SK-N-SH (cell line): ENCODE data around the gene CHI3L2. TPM values are rescaled to one million over a fixed set of nuclear protein-coding genes. Genes with fewer than 3 reads are reported as not detected.

Experiments
- CTCF ChIA-PET: fragments of 300-600, 350-600 bp; formaldehyde crosslinking; extraction: SDS; loops from one replicate; lab custom pipeline; 2021; lab: Yijun Ruan, JAX
- POLR2A ChIA-PET: fragments of 350-600 bp; sonication (Branson Sonifier 250); formaldehyde crosslinking; extraction: SDS; loops from one replicate; lab custom pipeline; 2020; ENCODE audit warnings: antibody characterized with exemption, inconsistent platforms; lab: Yijun Ruan, JAX
- DNase-seq: peaks from one replicate; pipeline ENCODE4 v3.0.0; 2012
- H2AFZ ChIP-seq: fragments of 200-600 bp; sonication (generic); 2 replicates; pipeline ENCODE4 v1.8.1; 2016; ENCODE audit warnings: antibody characterized with exemption, mild to moderate bottlenecking, low read depth
- H3F3A ChIP-seq: fragments of 200-600 bp; sonication (generic); replicated peaks from 2 replicates; pipeline ENCODE3; 2016; ENCODE audit warnings: antibody characterized with exemption, mild to moderate bottlenecking; ENCODE audit not compliant: insufficient read depth
- H3K27ac ChIP-seq, 2 experiments: fragments of 200-500 bp in 1 of 2; fragments of 200-600 bp in 1 of 2; sonication (Bioruptor generic) in 1 of 2; sonication (generic), shearing (Covaris generic) in 1 of 2; 2 replicates each; pipeline versions ENCODE4 v1.5.1 to v1.6.1; 2014 to 2016; ENCODE audit warnings: low read depth in 2 of 2, inconsistent platforms in 1 of 2, low read length in 1 of 2, mild to moderate bottlenecking in 1 of 2, mixed read lengths in 1 of 2
- H3K27me3 ChIP-seq: fragments of 200-600 bp; sonication (generic), shearing (Covaris generic); 2 replicates; pipeline ENCODE4 v1.6.1; 2016; ENCODE audit warnings: mixed run types; ENCODE audit not compliant: insufficient read depth
- H3K36me3 ChIP-seq, 2 experiments: fragments of 200-500 bp in 1 of 2; fragments of 200-600 bp in 1 of 2; sonication (Bioruptor generic) in 1 of 2; sonication (generic) in 1 of 2; replicated peaks in 1 of 2; 2 replicates each; pipeline versions ENCODE3 to v1.5.1; 2014 to 2016; ENCODE audit warnings: low read length in 1 of 2, mild to moderate bottlenecking in 1 of 2; ENCODE audit not compliant: insufficient read depth in 2 of 2, control insufficient read depth in 1 of 2
- H3K4me1 ChIP-seq, 2 experiments: fragments of 200-500 bp in 1 of 2; fragments of 200-600 bp in 1 of 2; sonication (Bioruptor generic) in 1 of 2; sonication (generic), shearing (Covaris generic) in 1 of 2; 2 replicates each; pipeline versions ENCODE4 v1.5.1 to v1.6.1; 2014 to 2016; ENCODE audit warnings: low read depth in 1 of 2, low read length in 1 of 2, mixed run types in 1 of 2; ENCODE audit not compliant: insufficient read depth in 2 of 2, control insufficient read depth in 1 of 2
- H3K4me2 ChIP-seq: fragments of 200-600 bp; sonication (generic), shearing (Covaris generic); 2 replicates; pipeline ENCODE4 v1.6.1; 2017; ENCODE audit warnings: mixed run types
- H3K4me3 ChIP-seq, 2 experiments: fragments of 200-500 bp in 1 of 2; fragments of 200-600 bp in 1 of 2; sonication (Bioruptor generic) in 1 of 2; sonication (generic), shearing (Covaris generic) in 1 of 2; 2 replicates each; pipeline versions ENCODE4 v1.5.1 to v1.8.1; 2014 to 2016; ENCODE audit warnings: low read depth in 2 of 2, inconsistent platforms in 1 of 2, low read length in 1 of 2, mild to moderate bottlenecking in 1 of 2, mixed read lengths in 1 of 2, moderate library complexity in 1 of 2
- H3K79me2 ChIP-seq: fragments of 200-600 bp; sonication (generic); 2 replicates; pipeline ENCODE4 v1.8.1; 2017; ENCODE audit warnings: mild to moderate bottlenecking; ENCODE audit not compliant: insufficient read depth
- H3K9ac ChIP-seq: fragments of 200-600 bp; sonication (generic); 2 replicates; pipeline ENCODE4 v1.6.1; 2017; ENCODE audit warnings: mixed run types
- H3K9me2 ChIP-seq: fragments of 200-600 bp; sonication (generic); 2 replicates; pipeline ENCODE4 v1.6.1; 2017; ENCODE audit warnings: mixed run types
- H3K9me3 ChIP-seq: fragments of 200-600 bp; sonication (generic); 2 replicates; pipeline ENCODE4 v1.6.1; 2017; ENCODE audit warnings: mixed run types, mild to moderate bottlenecking, moderate library complexity
- H4K20me1 ChIP-seq: fragments of 200-600 bp; sonication (generic); 2 replicates; pipeline ENCODE4 v1.6.1; 2017; ENCODE audit warnings: mild to moderate bottlenecking, mixed run types; ENCODE audit not compliant: insufficient read depth
- CHD2 ChIP-seq: fragments of 150-350 bp; IDR thresholded peaks from 2 replicates; pipeline ENCODE4 v1.6.1; 2018; ENCODE audit warnings: low read length; ENCODE audit not compliant: partially characterized antibody
- ELF1 ChIP-seq: IDR thresholded peaks from 2 replicates; pipeline ENCODE4 v1.4.0; 2012
- EZH2phosphoT487 ChIP-seq: fragments of 200-600 bp; sonication (generic); IDR thresholded peaks from 2 replicates; pipeline ENCODE4 v1.6.1; 2017; ENCODE audit warnings: low read depth, mixed run types, mild to moderate bottlenecking, antibody characterized with exemption, moderate library complexity, borderline replicate concordance
- FOSL2 ChIP-seq: IDR thresholded peaks from 2 replicates; pipeline ENCODE4 v1.4.0; 2012; ENCODE audit warnings: low read depth, mild to moderate bottlenecking, moderate library complexity, borderline replicate concordance
- FOXJ3 ChIP-seq: sonication (generic); formaldehyde crosslinking; IDR thresholded peaks from 2 replicates; pipeline ENCODE4 v1.5.1; 2020; ENCODE audit warnings: mild to moderate bottlenecking, missing genetic modification reagents
- FOXM1 ChIP-seq: IDR thresholded peaks from 2 replicates; pipeline ENCODE4 v1.4.0; 2012; ENCODE audit warnings: low read depth, mild to moderate bottlenecking
- JUND ChIP-seq: IDR thresholded peaks from 2 replicates; pipeline ENCODE4 v1.4.0; 2012
- MEF2A ChIP-seq: IDR thresholded peaks from 2 replicates; pipeline ENCODE4 v1.4.0; 2012; ENCODE audit warnings: low read depth, borderline replicate concordance
- MXI1 ChIP-seq: IDR thresholded peaks from 2 replicates; pipeline ENCODE4 v1.6.1; 2012; ENCODE audit warnings: mild to moderate bottlenecking, low read depth, low read length, improper control_type of control experiment
- NRF1 ChIP-seq: IDR thresholded peaks from 2 replicates; pipeline ENCODE4 v1.6.1; 2012; ENCODE audit warnings: low read depth, mild to moderate bottlenecking, low read length
- POLR2AphosphoS5 ChIP-seq: IDR thresholded peaks from 2 replicates; pipeline ENCODE4 v1.6.1; 2012; ENCODE audit warnings: low read depth, low read length
- RAD21 ChIP-seq: IDR thresholded peaks from 2 replicates; pipeline ENCODE4 v1.6.1; 2012; ENCODE audit warnings: mild to moderate bottlenecking, low read length
- RFX5 ChIP-seq: IDR thresholded peaks from 2 replicates; pipeline ENCODE4 v1.6.1; 2012; ENCODE audit warnings: mild to moderate bottlenecking, improper control_type of control experiment, low read length
- SMC3 ChIP-seq: IDR thresholded peaks from 2 replicates; pipeline ENCODE4 v1.6.1; 2012; ENCODE audit warnings: low read depth, low read length, improper control_type of control experiment
- TCF12 ChIP-seq: IDR thresholded peaks from 2 replicates; pipeline ENCODE4 v1.4.0; 2012
- TEAD4 ChIP-seq: IDR thresholded peaks from 2 replicates; pipeline ENCODE4 v1.4.0; 2012; ENCODE audit warnings: mild to moderate bottlenecking, borderline replicate concordance; ENCODE audit not compliant: insufficient read depth
- WGBS: methylation state at CpG from one replicate; pipeline ENCODE4 v1.1.6; 2017; ENCODE audit warnings: low lambda C conversion rate; 5-methylcytosine and 5-hydroxymethylcytosine counted together
- polyA plus RNA-seq, 3 experiments: library from polyadenylated mRNA; depleted of rRNA; stranded (reverse); fragments of >200 nt; gene quantifications; 2 replicates each; pipeline ENCODE4 v1.2.3, GENCODE V29; 2012
- TF ChIP-seq, protein P1 (sequence below): fragments of 150-350 bp; IDR thresholded peaks from 2 replicates; pipeline ENCODE4 v1.6.1; 2016; ENCODE audit warnings: mild to moderate bottlenecking, low read depth, low read length
- TF ChIP-seq, protein P2 (sequence below): fragments of 200-600 bp; sonication (generic); IDR thresholded peaks from 2 replicates; pipeline ENCODE4 v1.6.1; 2017; ENCODE audit warnings: antibody characterized with exemption, mild to moderate bottlenecking, moderate library complexity
- TF ChIP-seq, protein P3 (sequence below): IDR thresholded peaks from 2 replicates; pipeline ENCODE4 v1.4.0; 2012; ENCODE audit warnings: low read depth, borderline replicate concordance
- TF ChIP-seq, protein P4 (sequence below): IDR thresholded peaks from 2 replicates; pipeline ENCODE4 v1.4.0; 2012; ENCODE audit warnings: low read depth, borderline replicate concordance

CHI3L2 gene
- polyA plus RNA-seq, 1 of the 3 experiments (the other 2 are of a cell fraction), result 0.92 TPM

DNA sequence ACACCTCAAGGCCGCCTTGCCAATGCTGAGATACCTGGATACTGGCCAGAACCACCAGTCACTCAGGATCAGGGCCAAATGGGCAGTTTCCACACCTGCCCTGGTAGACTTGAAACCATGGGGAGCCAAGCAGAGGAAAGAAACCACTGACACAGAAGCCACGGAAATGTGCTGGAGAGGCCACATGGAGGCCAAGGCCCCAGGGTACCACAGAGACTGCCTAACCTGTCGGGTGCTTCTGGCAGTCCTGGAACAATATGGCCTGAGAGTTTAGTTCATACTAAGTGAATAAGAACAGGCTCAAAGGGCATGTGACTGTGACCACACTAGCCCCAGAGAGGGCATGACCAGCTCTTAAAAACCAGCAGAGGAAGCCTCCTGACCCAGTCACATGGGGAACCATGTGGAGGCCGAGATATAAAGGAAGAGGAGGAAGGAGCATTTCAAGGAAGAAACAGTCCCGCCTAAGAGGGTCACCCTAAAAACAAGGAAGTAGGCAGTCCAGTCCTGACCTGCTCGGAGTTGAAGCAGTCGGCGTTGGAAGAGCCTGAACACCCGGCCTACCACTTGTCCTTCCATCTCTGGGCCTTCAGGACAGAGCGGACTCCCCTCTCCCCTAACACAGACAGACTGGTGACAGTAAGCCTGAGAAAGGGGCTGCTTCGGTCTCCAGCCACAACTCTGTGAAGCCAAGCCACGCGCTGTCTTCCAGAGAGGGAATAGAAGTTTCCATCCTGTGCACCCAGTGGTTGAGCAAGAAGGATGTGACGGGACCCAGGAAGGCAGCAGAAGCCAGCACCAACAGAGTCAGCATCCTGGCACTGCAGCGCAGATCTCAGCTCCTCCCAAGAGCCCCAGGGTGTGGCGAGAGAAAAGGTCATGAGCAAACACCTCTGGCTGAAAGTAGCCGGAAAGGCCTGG lies 27.4 kb upstream of the CHI3L2 start, which contains the start of gene DENND2D:
Gene DENND2D (minus strand): TSS at position 766 of the 921 bp plus-strand sequence. CDS start 187 bp downstream, at position 579.
- Histone ChIP-seq H3K4me3 (no peak within 1 kb of the TSS), H3K27ac (no peak within 1 kb of the TSS), H3K36me3 (no peaks in the 10 kb centered on the region), H2AFZ (no peak within 1 kb of the TSS), H4K20me1 (no peaks in the 10 kb centered on the region), H3K79me2 (no peaks in the 10 kb centered on the region), H3K9me3 (no peaks in the 10 kb centered on the region), H3K27me3 (no peaks in the 10 kb centered on the region), H3K9ac (no peak within 1 kb of the TSS), H3K4me2 (no peak within 1 kb of the TSS), H3F3A (no peaks in the 10 kb centered on the region), H3K4me1 (no peaks in the 10 kb centered on the region; a peak in 1 of 4 replicates), H3K9me2 (no peaks in the 10 kb centered on the region)
- POLR2A ChIA-PET, result interaction anchor here (0.8 kb wide), 1 partner anchor 61 kb away, joined by 3 read pairs; no protein-coding TSS in a partner anchor
- CTCF ChIA-PET, result interaction anchor here (1.0 to 2.2 kb wide), 2 partner anchors 23 kb away, joined by 4 to 9 read pairs; no protein-coding TSS in a partner anchor
- no peak for DNase-seq
- no peak for TF ChIP-seq FOXJ3 (CRISPR knock-in tag)
- no peak for TF ChIP-seq EZH2phosphoT487
- no peak for TF ChIP-seq JUND
- TF ChIP-seq FOXM1, result no peak
- no peak for TF ChIP-seq ELF1
- no peak for TF ChIP-seq RFX5
- no peak for TF ChIP-seq TCF12
- no peak for TF ChIP-seq FOSL2
- TF ChIP-seq MEF2A, result no peak
- no peak for TF ChIP-seq NRF1
- no peak for TF ChIP-seq SMC3
- TF ChIP-seq, protein P1, sequence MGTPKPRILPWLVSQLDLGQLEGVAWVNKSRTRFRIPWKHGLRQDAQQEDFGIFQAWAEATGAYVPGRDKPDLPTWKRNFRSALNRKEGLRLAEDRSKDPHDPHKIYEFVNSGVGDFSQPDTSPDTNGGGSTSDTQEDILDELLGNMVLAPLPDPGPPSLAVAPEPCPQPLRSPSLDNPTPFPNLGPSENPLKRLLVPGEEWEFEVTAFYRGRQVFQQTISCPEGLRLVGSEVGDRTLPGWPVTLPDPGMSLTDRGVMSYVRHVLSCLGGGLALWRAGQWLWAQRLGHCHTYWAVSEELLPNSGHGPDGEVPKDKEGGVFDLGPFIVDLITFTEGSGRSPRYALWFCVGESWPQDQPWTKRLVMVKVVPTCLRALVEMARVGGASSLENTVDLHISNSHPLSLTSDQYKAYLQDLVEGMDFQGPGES, result no peak
- TF ChIP-seq, protein P2, sequence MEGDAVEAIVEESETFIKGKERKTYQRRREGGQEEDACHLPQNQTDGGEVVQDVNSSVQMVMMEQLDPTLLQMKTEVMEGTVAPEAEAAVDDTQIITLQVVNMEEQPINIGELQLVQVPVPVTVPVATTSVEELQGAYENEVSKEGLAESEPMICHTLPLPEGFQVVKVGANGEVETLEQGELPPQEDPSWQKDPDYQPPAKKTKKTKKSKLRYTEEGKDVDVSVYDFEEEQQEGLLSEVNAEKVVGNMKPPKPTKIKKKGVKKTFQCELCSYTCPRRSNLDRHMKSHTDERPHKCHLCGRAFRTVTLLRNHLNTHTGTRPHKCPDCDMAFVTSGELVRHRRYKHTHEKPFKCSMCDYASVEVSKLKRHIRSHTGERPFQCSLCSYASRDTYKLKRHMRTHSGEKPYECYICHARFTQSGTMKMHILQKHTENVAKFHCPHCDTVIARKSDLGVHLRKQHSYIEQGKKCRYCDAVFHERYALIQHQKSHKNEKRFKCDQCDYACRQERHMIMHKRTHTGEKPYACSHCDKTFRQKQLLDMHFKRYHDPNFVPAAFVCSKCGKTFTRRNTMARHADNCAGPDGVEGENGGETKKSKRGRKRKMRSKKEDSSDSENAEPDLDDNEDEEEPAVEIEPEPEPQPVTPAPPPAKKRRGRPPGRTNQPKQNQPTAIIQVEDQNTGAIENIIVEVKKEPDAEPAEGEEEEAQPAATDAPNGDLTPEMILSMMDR, result no peak
- no peak for TF ChIP-seq RAD21
- TF ChIP-seq POLR2AphosphoS5, result no peak
- TF ChIP-seq MXI1, result no peak
- TF ChIP-seq, protein P3, sequence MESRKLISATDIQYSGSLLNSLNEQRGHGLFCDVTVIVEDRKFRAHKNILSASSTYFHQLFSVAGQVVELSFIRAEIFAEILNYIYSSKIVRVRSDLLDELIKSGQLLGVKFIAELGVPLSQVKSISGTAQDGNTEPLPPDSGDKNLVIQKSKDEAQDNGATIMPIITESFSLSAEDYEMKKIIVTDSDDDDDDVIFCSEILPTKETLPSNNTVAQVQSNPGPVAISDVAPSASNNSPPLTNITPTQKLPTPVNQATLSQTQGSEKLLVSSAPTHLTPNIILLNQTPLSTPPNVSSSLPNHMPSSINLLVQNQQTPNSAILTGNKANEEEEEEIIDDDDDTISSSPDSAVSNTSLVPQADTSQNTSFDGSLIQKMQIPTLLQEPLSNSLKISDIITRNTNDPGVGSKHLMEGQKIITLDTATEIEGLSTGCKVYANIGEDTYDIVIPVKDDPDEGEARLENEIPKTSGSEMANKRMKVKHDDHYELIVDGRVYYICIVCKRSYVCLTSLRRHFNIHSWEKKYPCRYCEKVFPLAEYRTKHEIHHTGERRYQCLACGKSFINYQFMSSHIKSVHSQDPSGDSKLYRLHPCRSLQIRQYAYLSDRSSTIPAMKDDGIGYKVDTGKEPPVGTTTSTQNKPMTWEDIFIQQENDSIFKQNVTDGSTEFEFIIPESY, result no peak
- TF ChIP-seq TEAD4, result no peak
- no peak for TF ChIP-seq CHD2
- TF ChIP-seq, protein P4, sequence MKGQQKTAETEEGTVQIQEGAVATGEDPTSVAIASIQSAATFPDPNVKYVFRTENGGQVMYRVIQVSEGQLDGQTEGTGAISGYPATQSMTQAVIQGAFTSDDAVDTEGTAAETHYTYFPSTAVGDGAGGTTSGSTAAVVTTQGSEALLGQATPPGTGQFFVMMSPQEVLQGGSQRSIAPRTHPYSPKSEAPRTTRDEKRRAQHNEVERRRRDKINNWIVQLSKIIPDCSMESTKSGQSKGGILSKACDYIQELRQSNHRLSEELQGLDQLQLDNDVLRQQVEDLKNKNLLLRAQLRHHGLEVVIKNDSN, result no peak
- 81% methylated on average over 13 of the region's 17 CpGs for WGBS
